GM12878 (cell line): ENCODE measurements around the gene ZNF800. TPM values are rescaled to one million over a fixed set of nuclear protein-coding genes. Genes with fewer than 3 reads are reported as not detected.

Source experiments
- ATAC-seq: fragments of 200-7000 bp; cut with Tn5 transposase; 3 replicates; pipeline ENCODE4 v1.9.1; 2020; ENCODE audit warnings: mild to moderate bottlenecking, moderate library complexity
- BruUV-seq: library from RNA; stranded (reverse); fragments of 400-500 nt; replicated peaks from 2 replicates; lab custom pipeline; 2021; lab: Mats Ljungman, UMichigan
- CTCF ChIA-PET: fragments of 300-600 bp; sonication (Branson Sonifier 250); formaldehyde crosslinking; extraction: SDS; loops from one replicate; lab custom pipeline; 2021; ENCODE audit warnings: inconsistent platforms; lab: Yijun Ruan, JAX
- POLR2A ChIA-PET: fragments of 350-600 bp; formaldehyde crosslinking; extraction: SDS; loops from one replicate; lab custom pipeline; 2021; ENCODE audit warnings: inconsistent platforms; lab: Charles Lee
- RAD21 ChIA-PET: fragments of 300-600 bp; sonication (Branson Sonifier 250); formaldehyde crosslinking; loops from one replicate; lab custom pipeline; 2023; ENCODE audit warnings: antibody characterized with exemption; ENCODE audit not compliant: unreplicated experiment; lab: Charles Lee
- SMC1A ChIA-PET: fragments of 300-600 bp; sonication (Branson Sonifier 250); formaldehyde crosslinking; loops from one replicate; lab custom pipeline; 2023; ENCODE audit not compliant: unreplicated experiment, uncharacterized antibody; lab: Charles Lee
- DNase-seq: peaks from one replicate; pipeline ENCODE4 v3.0.0-alpha.2; 2011; ENCODE audit warnings: low read depth, low spot score
- FAIRE-seq: peaks from 3 replicates; lab custom pipeline; 2011; peaks lifted over from hg19 to GRCh38; lab: Jason Lieb, UNC
- H2AFZ ChIP-seq: 2 replicates; pipeline ENCODE4 v1.6.0; 2011; ENCODE audit warnings: low read depth, low read length, control low read depth; ENCODE audit not compliant: control insufficient read depth
- H3K27ac ChIP-seq: 2 replicates; pipeline ENCODE4 v1.5.1; 2011; ENCODE audit warnings: control low read depth; ENCODE audit not compliant: control insufficient read depth, insufficient read depth
- H3K27me3 ChIP-seq, 2 experiments: replicated peaks in 1 of 2; 2 replicates each; pipeline versions ENCODE4 v1.6.0 to v1.6.1; 2011; ENCODE audit warnings: low read length in 1 of 2; ENCODE audit not compliant: control insufficient read depth in 2 of 2, insufficient read depth in 2 of 2
- H3K36me3 ChIP-seq, 2 experiments: 2 replicates each; pipeline ENCODE4 v1.5.1; 2011; ENCODE audit warnings: low read length in 1 of 2; ENCODE audit not compliant: control insufficient read depth in 2 of 2, insufficient read depth in 2 of 2
- H3K4me1 ChIP-seq: 2 replicates; pipeline ENCODE4 v1.6.1; 2011; ENCODE audit warnings: mild to moderate bottlenecking, low read length, moderate library complexity, mixed read lengths; ENCODE audit not compliant: control insufficient read depth, insufficient read depth
- H3K4me2 ChIP-seq: 2 replicates; pipeline ENCODE4 v1.6.0; 2011; ENCODE audit warnings: control low read depth; ENCODE audit not compliant: control insufficient read depth, insufficient read depth
- H3K4me3 ChIP-seq: fragments of 200-600 bp; sonication (generic); 2 replicates; pipeline ENCODE4 v1.5.1; 2016
- H3K79me2 ChIP-seq: 2 replicates; pipeline ENCODE4 v1.6.0; 2011; ENCODE audit warnings: low read length; ENCODE audit not compliant: control insufficient read depth, insufficient read depth
- H3K9ac ChIP-seq: 2 replicates; pipeline ENCODE4 v1.8.0; 2011; ENCODE audit warnings: low read length, control low read depth, mixed read lengths; ENCODE audit not compliant: control insufficient read depth, insufficient read depth
- H3K9me3 ChIP-seq: replicated peaks from 3 replicates; pipeline ENCODE4 v1.5.1; 2011; ENCODE audit warnings: mild to moderate bottlenecking, low read length; ENCODE audit not compliant: control insufficient read depth, insufficient read depth
- H4K20me1 ChIP-seq: 2 replicates; pipeline ENCODE4 v1.6.0; 2011; ENCODE audit not compliant: control insufficient read depth, insufficient read depth
- BACH1 ChIP-seq: fragments of 450-650 bp; IDR thresholded peaks from 2 replicates; pipeline ENCODE4 v1.6.1; 2017; ENCODE audit warnings: mild to moderate bottlenecking, borderline replicate concordance
- CHD4 ChIP-seq: fragments of 200-600 bp; sonication (generic); IDR thresholded peaks from 2 replicates; pipeline ENCODE4 v1.6.1; 2016; ENCODE audit warnings: mild to moderate bottlenecking
- ESRRA ChIP-seq: IDR thresholded peaks from 2 replicates; pipeline ENCODE4 v1.6.1; 2012; ENCODE audit warnings: mild to moderate bottlenecking, low read length, improper control_type of control experiment
- FOXK2 ChIP-seq: fragments of 450-650 bp; IDR thresholded peaks from 2 replicates; pipeline ENCODE4 v1.6.1; 2017; ENCODE audit warnings: mild to moderate bottlenecking, moderate library complexity
- PAX5 ChIP-seq: IDR thresholded peaks from 2 replicates; pipeline ENCODE4 v1.6.1; 2011; ENCODE audit warnings: low read depth, low read length, borderline replicate concordance
- POU2F2 ChIP-seq: IDR thresholded peaks from 3 replicates; pipeline ENCODE4 v1.6.1; 2011; ENCODE audit warnings: low read depth, mild to moderate bottlenecking, low read length, borderline replicate concordance
- SPI1 ChIP-seq: IDR thresholded peaks from 2 replicates; pipeline ENCODE4 v1.6.1; 2011; ENCODE audit warnings: low read depth, mild to moderate bottlenecking, low read length, moderate library complexity, borderline replicate concordance; ENCODE audit not compliant: insufficient read depth
- STAT3 ChIP-seq: IDR thresholded peaks from 2 replicates; pipeline ENCODE4 v1.6.1; 2011; ENCODE audit warnings: low read depth, low read length, improper control_type of control experiment
- ZNF24 ChIP-seq: fragments of 450-650 bp; IDR thresholded peaks from 2 replicates; pipeline ENCODE4 v1.6.1; 2017; ENCODE audit warnings: antibody characterized with exemption, mild to moderate bottlenecking
- ZNF622 ChIP-seq: fragments of 450-650 bp; IDR thresholded peaks from 2 replicates; pipeline ENCODE4 v1.6.1; 2017; ENCODE audit warnings: mild to moderate bottlenecking, inconsistent platforms
- ZSCAN29 ChIP-seq: fragments of 450-650 bp; IDR thresholded peaks from 2 replicates; pipeline ENCODE4 v1.6.1; 2017; ENCODE audit warnings: mild to moderate bottlenecking, moderate library complexity
- WGBS: methylation state at CpG from one replicate; pipeline ENCODE4 v1.1.6; 2016; ENCODE audit warnings: low lambda C conversion rate; ENCODE audit not compliant: insufficient replicate concordance, insufficient coverage; ENCODE audit errors: missing lambda C conversion rate; 5-methylcytosine and 5-hydroxymethylcytosine counted together
- in situ Hi-C: fragments of 300-500 bp; cut with MboI; formaldehyde crosslinking; loops from 9 replicates; pipeline ENCODE4 v1.14.3; 2018; ENCODE audit warnings: mixed read lengths
- intact Hi-C: fragments of 100-400 bp; cut with micrococcal nuclease; formaldehyde crosslinking; loops from one replicate; pipeline ENCODE4 v1.14.2; 2022; ENCODE audit not compliant: unreplicated experiment
- polyA plus RNA-seq, 11 experiments: library from polyadenylated mRNA; depleted of rRNA in 4 of 11; unstranded in 6 of 11; stranded (reverse) in 5 of 11; fragments of >200 nt; fragmentation: Nextera tagmentation in 4 of 11; fragmentation: Illumina TruSeq in 1 of 11; extraction: Ambion mirVana in 4 of 11; extraction: Trizol in 1 of 11; gene quantifications; 1 replicate in 1 of 11; 2 replicates in 10 of 11; pipeline versions ENCODE4 v1.2.1 to v1.2.3, GENCODE V29; 2011 to 2016; ENCODE audit warnings: inconsistent platforms in 2 of 11, missing spikeins in 2 of 11, low read depth in 1 of 11
- total RNA-seq, 4 experiments: library from RNA; depleted of rRNA in 3 of 4; stranded (reverse); fragments of >200 nt in 3 of 4; fragmentation: Illumina TruSeq in 1 of 4; extraction: Trizol in 1 of 4; gene quantifications; 2 replicates each; pipeline versions ENCODE4 v1.2.1 to v1.2.3, GENCODE V29; 2013 to 2021
- TF ChIP-seq, protein P1 (sequence below): IDR thresholded peaks from 2 replicates; pipeline ENCODE4 v1.6.1; 2011; ENCODE audit warnings: borderline replicate concordance, low read depth, mild to moderate bottlenecking, moderate library complexity, mixed read lengths, low read length; ENCODE audit not compliant: insufficient read depth; ENCODE audit errors: extremely low read length

Gene ZNF800
- total and polyA plus RNA-seq, 10 of the 15 experiments (the other 5 are each of a cell fraction or from before 2014, with no cell fraction given): 6.8 to 33.9 (median 23.8) TPM

DNA sequence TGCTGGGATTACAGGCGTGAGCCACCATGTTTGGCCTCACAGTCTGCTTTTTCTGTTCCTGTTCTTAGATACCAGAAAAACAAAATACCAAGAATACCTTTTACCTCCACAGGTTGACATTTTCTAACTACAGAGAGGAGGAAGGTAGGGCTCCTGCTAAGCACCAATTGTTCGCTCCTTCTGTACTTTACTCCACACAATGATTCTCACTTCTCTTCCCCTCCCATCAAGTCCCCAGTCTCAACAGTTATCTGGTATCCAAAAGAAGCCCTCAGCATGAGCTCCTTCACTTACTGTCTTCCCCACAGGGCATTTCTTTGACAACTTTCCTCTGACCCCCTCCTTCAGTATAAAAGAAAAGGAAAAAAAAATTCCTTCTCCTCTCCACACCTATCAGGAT is 47.7 kb upstream of the ZNF800 start:
- POLR2A ChIA-PET: no interaction called here
- ATAC-seq (no peak), FAIRE-seq (no peak), DNase-seq (no peak)
- Histone ChIP-seq H3K27me3 (no peaks in the 10 kb centered on the region), H3K79me2 (no peaks in the 10 kb centered on the region), H3K9me3 (no peaks in the 10 kb centered on the region), H3K4me3 (no peak overlapping the region), H3K9ac (no peak overlapping the region), H2AFZ (no peak overlapping the region), H3K36me3 (no peaks in the 10 kb centered on the region), H3K27ac (no peak overlapping the region)
- 52% methylated on average over 2 of the region's 2 CpGs for whole genome bisulfite sequencing
- in situ Hi-C loops: no loop called here
- TF ChIP-seq CHD4 (no peak), ESRRA (no peak), ZSCAN29 (no peak), BACH1 (no peak), STAT3 (no peak), ZNF24 (no peak), ZNF622 (no peak), POU2F2 (no peak), PAX5 (no peak), SPI1 (no peak), FOXK2 (no peak)
- TF ChIP-seq, protein P1, sequence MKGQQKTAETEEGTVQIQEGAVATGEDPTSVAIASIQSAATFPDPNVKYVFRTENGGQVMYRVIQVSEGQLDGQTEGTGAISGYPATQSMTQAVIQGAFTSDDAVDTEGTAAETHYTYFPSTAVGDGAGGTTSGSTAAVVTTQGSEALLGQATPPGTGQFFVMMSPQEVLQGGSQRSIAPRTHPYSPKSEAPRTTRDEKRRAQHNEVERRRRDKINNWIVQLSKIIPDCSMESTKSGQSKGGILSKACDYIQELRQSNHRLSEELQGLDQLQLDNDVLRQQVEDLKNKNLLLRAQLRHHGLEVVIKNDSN: no peak
- TF ChIP-seq, all 136 proteins: peak for 0
- BruUV-seq: no TSS peak
- H3K4me2 ChIP-seq: no peak overlapping the region
- ChIA-PET RAD21 (no interaction called here), SMC1A (no interaction called here), CTCF (no interaction called here)
- no peaks in the 10 kb centered on the region for H4K20me1 ChIP-seq
- intact Hi-C loops: no loop called here
- H3K4me1 ChIP-seq: no peaks in the 10 kb centered on the region
